H7 (cell line): ENCODE results near the gene RNF157. TPM values are rescaled to one million over a fixed set of nuclear protein-coding genes. Genes with fewer than 3 reads are reported as not detected.
A peak's percentile ranks its signal among the peaks of the same experiment; 100 is the strongest.

Experiments
- DNase-seq: peaks from one replicate; pipeline ENCODE4 v3.0.0; 2012
- H3K27me3 ChIP-seq: 2 replicates; pipeline ENCODE4 v1.6.0; 2011; ENCODE audit warnings: mild to moderate bottlenecking, low read length; ENCODE audit not compliant: control insufficient read depth, insufficient read depth
- H3K36me3 ChIP-seq: replicated peaks from 2 replicates; pipeline ENCODE4 v1.5.1; 2011; ENCODE audit warnings: low read length; ENCODE audit not compliant: control insufficient read depth, insufficient read depth
- H3K4me3 ChIP-seq: 2 replicates; pipeline ENCODE4 v1.5.1; 2011; ENCODE audit warnings: low read depth, mild to moderate bottlenecking, control low read depth, low read length, moderate library complexity; ENCODE audit not compliant: insufficient read depth
- total RNA-seq: library from RNA; depleted of rRNA; stranded (reverse); fragments of >200 nt; shearing (Covaris generic); gene quantifications from 2 replicates; pipeline ENCODE4 v1.2.3, GENCODE V29; 2014

The RNF157 gene
- total RNA-seq, 1 experiment from 2014 or later: 5.6 TPM

GRCh38 chr17:76182016-76182764, 58.1 kb downstream of the RNF157 start:
- no peak overlapping the region for H3K4me3 ChIP-seq
- peak; percentile 91 for DNase-seq
- no peaks in the 10 kb centered on the region for H3K27me3 ChIP-seq
- no peaks in the 10 kb centered on the region for H3K36me3 ChIP-seq

- Histone ChIP-seq H3K4me3 (no peak overlapping the region), H3K36me3 (no peaks in the 10 kb centered on the region), H3K27me3 (no peaks in the 10 kb centered on the region)
- DNase-seq: no peak
Measured at GRCh38 chr17:76179496-76180467, 60.5 kb downstream of the RNF157 start.

- Histone ChIP-seq H3K4me3 (no peak overlapping the region), H3K36me3 (no peaks in the 10 kb centered on the region), H3K27me3 (no peaks in the 10 kb centered on the region)
- DNase-seq: no peak
Measured at GRCh38 chr17:76178124-76178523, 62.2 kb downstream of the RNF157 start.

- H3K4me3 ChIP-seq: no peak overlapping the region
- DNase-seq: peak; percentile 71
- no peaks in the 10 kb centered on the region for H3K36me3 ChIP-seq
- H3K27me3 ChIP-seq: no peaks in the 10 kb centered on the region
Measured at GRCh38 chr17:76176701-76177574, 63.4 kb downstream of the RNF157 start.

- Histone ChIP-seq H3K36me3 (no peaks in the 10 kb centered on the region), H3K4me3 (no peak overlapping the region), H3K27me3 (no peaks in the 10 kb centered on the region)
- DNase-seq: no peak
Measured at GRCh38 chr17:76174037-76174436, 66.3 kb downstream of the RNF157 start.

GRCh38 chr17:76173474-76173873, 66.8 kb downstream of the RNF157 start:
- H3K36me3 ChIP-seq: no peaks in the 10 kb centered on the region
- DNase-seq: no peak
- no peak overlapping the region for H3K4me3 ChIP-seq
- H3K27me3 ChIP-seq: no peaks in the 10 kb centered on the region

GRCh38 chr17:76171706-76172105, 68.6 kb downstream of the RNF157 start:
- no peak for DNase-seq
- Histone ChIP-seq H3K36me3 (no peaks in the 10 kb centered on the region), H3K27me3 (no peaks in the 10 kb centered on the region), H3K4me3 (no peak overlapping the region)

- Histone ChIP-seq H3K4me3 (no peak overlapping the region), H3K27me3 (no peaks in the 10 kb centered on the region), H3K36me3 (no peaks in the 10 kb centered on the region)
- no peak for DNase-seq
Measured at GRCh38 chr17:76170114-76170513, 70.2 kb downstream of the RNF157 start.

GRCh38 chr17:76166906-76167305, 73.4 kb downstream of the RNF157 start:
- no peak for DNase-seq
- Histone ChIP-seq H3K27me3 (no peaks in the 10 kb centered on the region), H3K4me3 (no peak overlapping the region), H3K36me3 (no peaks in the 10 kb centered on the region)

- H3K36me3 ChIP-seq: no peaks in the 10 kb centered on the region
- no peaks in the 10 kb centered on the region for H3K27me3 ChIP-seq
- DNase-seq: no peak
- H3K4me3 ChIP-seq: no peak overlapping the region
Measured at GRCh38 chr17:76166168-76166567, 74.1 kb downstream of the RNF157 start.

- no peak for DNase-seq
- Histone ChIP-seq H3K36me3 (no peaks in the 10 kb centered on the region), H3K27me3 (no peaks in the 10 kb centered on the region), H3K4me3 (no peak overlapping the region)
Measured at GRCh38 chr17:76164331-76164730, 76.0 kb downstream of the RNF157 start.

- Histone ChIP-seq H3K36me3 (no peaks in the 10 kb centered on the region), H3K27me3 (no peaks in the 10 kb centered on the region), H3K4me3 (no peak overlapping the region)
- no peak for DNase-seq
Measured at GRCh38 chr17:76163919-76164318, 76.4 kb downstream of the RNF157 start.

GRCh38 chr17:76161619-76162266, 78.5 kb downstream of the RNF157 start:
- Histone ChIP-seq H3K36me3 (no peaks in the 10 kb centered on the region), H3K27me3 (no peaks in the 10 kb centered on the region), H3K4me3 (no peak overlapping the region)
- no peak for DNase-seq
